Measurements from ENCODE around the gene PFKFB2.

The PFKFB2 gene

GRCh38 chr1:207051191-207051943, 1.7 kb upstream of the PFKFB2 start, which contains the start of gene YOD1:
Gene YOD1, minus strand, starts transcription at chr1:207051208. Its CDS starts 178 bp downstream, at chr1:207051030.
- no peak for TF ChIP-seq ZFX (IDR thresholded peaks at IDR 0.05)
- TF ChIP-seq, protein P1, sequence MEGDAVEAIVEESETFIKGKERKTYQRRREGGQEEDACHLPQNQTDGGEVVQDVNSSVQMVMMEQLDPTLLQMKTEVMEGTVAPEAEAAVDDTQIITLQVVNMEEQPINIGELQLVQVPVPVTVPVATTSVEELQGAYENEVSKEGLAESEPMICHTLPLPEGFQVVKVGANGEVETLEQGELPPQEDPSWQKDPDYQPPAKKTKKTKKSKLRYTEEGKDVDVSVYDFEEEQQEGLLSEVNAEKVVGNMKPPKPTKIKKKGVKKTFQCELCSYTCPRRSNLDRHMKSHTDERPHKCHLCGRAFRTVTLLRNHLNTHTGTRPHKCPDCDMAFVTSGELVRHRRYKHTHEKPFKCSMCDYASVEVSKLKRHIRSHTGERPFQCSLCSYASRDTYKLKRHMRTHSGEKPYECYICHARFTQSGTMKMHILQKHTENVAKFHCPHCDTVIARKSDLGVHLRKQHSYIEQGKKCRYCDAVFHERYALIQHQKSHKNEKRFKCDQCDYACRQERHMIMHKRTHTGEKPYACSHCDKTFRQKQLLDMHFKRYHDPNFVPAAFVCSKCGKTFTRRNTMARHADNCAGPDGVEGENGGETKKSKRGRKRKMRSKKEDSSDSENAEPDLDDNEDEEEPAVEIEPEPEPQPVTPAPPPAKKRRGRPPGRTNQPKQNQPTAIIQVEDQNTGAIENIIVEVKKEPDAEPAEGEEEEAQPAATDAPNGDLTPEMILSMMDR (conservative IDR thresholded peaks at IDR 0.05): no peak
- peak within 1 kb of the TSS; percentile 99 for H3K27ac ChIP-seq

DNA sequence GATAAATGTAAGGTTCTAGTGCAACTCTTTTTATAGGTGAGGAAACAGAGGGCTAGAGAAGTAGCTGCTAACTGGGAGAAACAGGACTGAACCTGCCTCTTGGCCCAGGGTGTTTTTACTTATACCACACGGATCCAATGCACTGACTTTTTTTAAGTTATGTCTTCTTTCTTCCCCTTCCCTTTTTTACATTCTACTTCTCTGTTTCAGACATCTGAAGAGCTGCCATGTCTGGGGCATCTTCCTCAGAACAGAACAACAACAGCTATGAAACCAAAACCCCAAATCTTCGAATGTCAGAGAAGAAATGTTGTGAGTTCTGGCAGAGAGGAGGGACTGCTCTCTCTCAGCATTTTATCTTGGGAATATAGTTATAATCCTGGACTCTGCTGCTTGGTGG, 1.4 kb downstream of the PFKFB2 start:
- H3K27ac ChIP-seq: no peak overlapping the region
- TF ChIP-seq, protein P1 (conservative IDR thresholded peaks at IDR 0.05): no peak
- TF ChIP-seq ZFX (IDR thresholded peaks at IDR 0.05): no peak

DNA sequence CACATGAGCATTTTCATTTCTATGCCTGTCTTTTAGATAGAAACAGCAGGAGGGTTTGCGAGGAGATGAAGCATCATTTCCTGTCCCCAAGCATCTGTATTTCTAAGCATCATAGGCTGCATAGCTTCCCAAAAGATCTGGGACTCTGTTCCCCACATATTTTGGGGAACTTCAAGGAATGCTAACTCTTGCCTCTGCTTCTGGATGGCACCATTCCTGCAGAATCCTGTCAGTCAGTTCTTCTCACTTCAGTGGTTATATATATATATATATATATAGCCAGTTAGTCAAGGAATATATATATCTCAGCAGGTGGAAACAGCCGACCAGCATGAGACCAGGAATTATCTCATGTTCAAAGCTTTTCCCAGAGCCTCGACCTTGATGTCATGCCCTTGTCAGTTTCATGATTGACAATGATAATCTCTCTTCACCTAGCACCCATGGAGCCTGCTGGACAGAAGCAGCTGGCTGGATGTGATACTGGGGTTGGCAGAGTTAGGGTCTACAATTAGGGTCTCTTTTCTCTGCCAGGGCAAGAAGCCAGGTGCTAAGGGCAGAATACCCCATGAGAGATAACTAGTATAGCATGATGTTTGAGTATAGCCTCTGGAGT, 2.4 kb downstream of the PFKFB2 start:
- no peak overlapping the region for H3K27ac ChIP-seq
- TF ChIP-seq, protein P1 (conservative IDR thresholded peaks at IDR 0.05): no peak

- H3K27ac ChIP-seq: no peak overlapping the region
- no peak for TF ChIP-seq ZFX (IDR thresholded peaks at IDR 0.05)
- TF ChIP-seq, protein P1 (conservative IDR thresholded peaks at IDR 0.05): no peak
Observed at GRCh38 chr1:207056673-207057072, 3.6 kb downstream of the PFKFB2 start.

- TF ChIP-seq, protein P1 (conservative IDR thresholded peaks at IDR 0.05): no peak
- no peak for TF ChIP-seq ZFX (IDR thresholded peaks at IDR 0.05)
- H3K27ac ChIP-seq: no peak overlapping the region
Observed at GRCh38 chr1:207058252-207058651, 5.2 kb downstream of the PFKFB2 start.

DNA sequence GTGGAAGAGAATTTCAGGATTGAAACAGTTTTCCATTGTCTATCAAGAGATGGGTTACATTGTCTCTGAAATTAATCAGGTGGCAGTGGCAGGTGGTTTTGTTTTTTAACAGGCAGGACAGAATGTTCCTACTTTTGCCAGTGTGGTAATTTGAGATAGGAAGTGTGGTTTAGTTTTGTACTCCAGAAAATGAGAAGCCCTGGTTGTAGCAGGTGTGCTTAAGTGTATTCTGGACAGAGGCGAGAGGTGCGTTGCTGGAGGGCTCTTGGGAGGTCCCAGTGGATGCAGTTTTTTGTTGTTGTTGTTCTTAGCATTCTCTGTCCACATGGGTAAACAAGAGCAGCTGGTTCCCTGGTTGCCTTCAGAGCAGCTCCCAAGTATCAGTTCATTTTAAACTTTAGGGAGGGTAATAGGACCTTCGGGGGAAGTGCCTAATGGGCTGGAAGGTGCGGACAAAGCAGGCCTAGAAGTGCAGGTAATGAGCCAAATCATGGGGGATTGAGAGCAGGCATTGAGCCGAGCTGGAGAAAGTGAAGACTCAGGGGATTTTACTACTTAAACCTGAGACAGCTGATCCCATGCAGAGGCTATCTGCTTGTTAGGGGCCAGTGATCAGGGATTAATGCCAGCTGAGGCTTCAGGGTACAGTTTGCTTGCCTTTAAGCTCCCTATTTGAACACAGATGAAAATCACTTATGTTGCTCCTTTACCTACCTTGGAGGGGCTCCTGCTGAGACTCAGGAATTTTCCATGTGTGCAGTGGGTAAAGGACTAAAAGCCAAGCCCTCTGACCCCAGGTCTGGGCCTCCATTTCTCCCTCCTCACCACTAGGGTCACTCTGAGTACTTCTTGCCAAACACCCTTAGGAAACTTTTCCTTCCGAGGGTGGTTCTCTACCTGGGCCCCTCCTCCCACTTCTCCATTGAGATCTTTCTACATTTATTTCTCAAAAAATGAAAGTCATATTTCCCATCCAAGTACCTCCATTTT, 6.1 kb downstream of the PFKFB2 start:
- TF ChIP-seq ZFX (IDR thresholded peaks at IDR 0.05): no peak
- TF ChIP-seq, protein P1 (conservative IDR thresholded peaks at IDR 0.05): no peak; the same call in 1 of the 2 replicates
- H3K27ac ChIP-seq: no peak overlapping the region

Measured in C4-2B (cell line).